Epithelial cell of proximal tubule (primary cell): ENCODE data around the gene TSPAN17. TPM values are rescaled to one million over a fixed set of nuclear protein-coding genes. Genes with fewer than 3 reads are reported as not detected.

Experiments
- DNase-seq: peaks from one replicate; pipeline ENCODE4 v3.0.0-alpha.2; 2011; ENCODE audit warnings: low read depth
- H3K4me3 ChIP-seq: 2 replicates; pipeline ENCODE4 v1.5.1; 2011; ENCODE audit warnings: low read depth, mild to moderate bottlenecking, low read length
- CTCF ChIP-seq: conservative IDR thresholded peaks from 2 replicates; pipeline ENCODE4 v1.5.1; 2012; ENCODE audit warnings: low read depth, mild to moderate bottlenecking, low read length
- total RNA-seq: library from RNA; depleted of rRNA; stranded (reverse); fragments of >200 nt; gene quantifications from 2 replicates; pipeline ENCODE4 v1.2.3, GENCODE V29; 2015

TSPAN17 gene
- total RNA-seq, 1 donor from 2014 or later, result 29.1 TPM

GRCh38 chr5:176665517-176665916, 18.2 kb downstream of the TSPAN17 start:
- no peak for TF ChIP-seq CTCF
- DNase-seq, result no peak
- H3K4me3 ChIP-seq, result no peak overlapping the region

GRCh38 chr5:176667637-176668036, 20.4 kb downstream of the TSPAN17 start:
- no peak overlapping the region for H3K4me3 ChIP-seq
- TF ChIP-seq CTCF, result no peak

GRCh38 chr5:176670449-176670848, 23.2 kb downstream of the TSPAN17 start:
- no peak for TF ChIP-seq CTCF
- H3K4me3 ChIP-seq, result no peak overlapping the region
- DNase-seq, result no peak

More at GRCh38 chr5:176667637-176668036, 20.4 kb downstream of the TSPAN17 start:
- DNase-seq, result no peak

GRCh38 chr5:176671399-176671798, 24.1 kb downstream of the TSPAN17 start:
- no peak overlapping the region for H3K4me3 ChIP-seq
- TF ChIP-seq CTCF, result no peak
- no peak for DNase-seq

GRCh38 chr5:176671890-176672747, 24.8 kb downstream of the TSPAN17 start:
- TF ChIP-seq CTCF, result no peak
- H3K4me3 ChIP-seq, result no peak overlapping the region
- no peak for DNase-seq

GRCh38 chr5:176673651-176674583, 26.6 kb downstream of the TSPAN17 start:
- DNase-seq, result no peak
- no peak for TF ChIP-seq CTCF
- no peak overlapping the region for H3K4me3 ChIP-seq
